Effector memory CD8-positive, alpha-beta T cell (primary cell): Measurements from ENCODE around the gene RPS27.
"Not testable (repeated sequence)": the region's sequence is repeated elsewhere in the genome, so short reads cannot be mapped to it uniquely, and the experiment has no call there.

ENCODE experiments used
- ATAC-seq: fragments of 150-1000 bp; cut with Tn5 transposase; replicated peaks from 2 replicates; pipeline ENCODE4 v1.10.0; 2021; ENCODE audit warnings: mild to moderate bottlenecking, moderate library complexity
- DNase-seq, 3 experiments: peaks; one replicate each; pipeline ENCODE4 v3.0.0; 2021
- H3K27ac Mint-ChIP-seq, 2 donors: one replicate each; pipeline ENCODE4 v1.8.0; 2022; ENCODE audit warnings: mild to moderate bottlenecking in 2 of 2, mixed read lengths in 2 of 2, moderate library complexity in 2 of 2
- H3K27me3 Mint-ChIP-seq, 2 donors: one replicate each; pipeline ENCODE4 v1.8.0; 2022; ENCODE audit warnings: mixed read lengths in 2 of 2
- H3K36me3 Mint-ChIP-seq: one replicate; pipeline ENCODE4 v1.8.0; 2022; ENCODE audit warnings: mild to moderate bottlenecking, moderate library complexity, mixed read lengths; ENCODE audit not compliant: insufficient read depth
- H3K4me1 Mint-ChIP-seq, 2 donors: one replicate each; pipeline ENCODE4 v1.8.0; 2022; ENCODE audit warnings: low read depth in 2 of 2, mixed read lengths in 2 of 2
- H3K4me3 Mint-ChIP-seq, 2 donors: one replicate each; pipeline ENCODE4 v1.8.0; 2022; ENCODE audit warnings: mild to moderate bottlenecking in 2 of 2, mixed read lengths in 2 of 2, moderate library complexity in 2 of 2
- H3K9me3 Mint-ChIP-seq, 2 donors: one replicate each; pipeline ENCODE4 v1.8.0; 2022; ENCODE audit warnings: mixed read lengths in 2 of 2

RPS27 gene

GRCh38 chr1:153967107-153967999 is 23.2 kb upstream of the RPS27 start, which contains the start of gene CREB3L4:
CREB3L4 (plus strand) TSS chr1:153967902; CDS start chr1:153968526, 624 bp downstream.
- H3K27ac Mint-ChIP-seq, result peak within 1 kb of the TSS; percentile 92 to 98
- H3K9me3 Mint-ChIP-seq, result no peaks in the 10 kb centered on the region
- peak; percentile 71 to 77 (median 74) for DNase-seq
- H3K27me3 Mint-ChIP-seq, result no peaks in the 10 kb centered on the region
- peaks cover 37 to 40% of the 10 kb centered on the region in 2 donors for H3K4me1 Mint-ChIP-seq
- H3K4me3 Mint-ChIP-seq, result peak within 1 kb of the TSS; percentile 96 to 99
- peaks cover 8% of the 10 kb centered on the region for H3K36me3 Mint-ChIP-seq
- ATAC-seq, result peak; percentile 87

- no peaks in the 10 kb centered on the region for H3K9me3 Mint-ChIP-seq
- peaks cover 31 to 34% of the 10 kb centered on the region in 2 donors for H3K4me1 Mint-ChIP-seq
- no peaks in the 10 kb centered on the region for H3K27me3 Mint-ChIP-seq
- peaks cover 8% of the 10 kb centered on the region for H3K36me3 Mint-ChIP-seq
- H3K27ac Mint-ChIP-seq, result peak overlapping the region; percentile 92 to 98
- no peak for DNase-seq
- peak overlapping the region; percentile 96 to 99 for H3K4me3 Mint-ChIP-seq
- ATAC-seq, result no peak
Observed at GRCh38 chr1:153968000-153968363, 22.6 kb upstream of the RPS27 start.

GRCh38 chr1:153968408-153968807 is 22.2 kb upstream of the RPS27 start:
- Mint-ChIP-seq H3K9me3 (no peaks in the 10 kb centered on the region), H3K4me3 (peak overlapping the region; percentile 96 to 99), H3K36me3 (peaks cover 8% of the 10 kb centered on the region), H3K27ac (peak overlapping the region in 1 of 2 donors; percentile 98), H3K4me1 (peaks cover 31 to 34% of the 10 kb centered on the region in 2 donors), H3K27me3 (no peaks in the 10 kb centered on the region)
- no peak for DNase-seq
- ATAC-seq, result no peak

GRCh38 chr1:153968972-153969371 is 21.6 kb upstream of the RPS27 start:
- ATAC-seq (no peak), DNase-seq (no peak)
- Mint-ChIP-seq H3K36me3 (peaks cover 11% of the 10 kb centered on the region), H3K27ac (peak overlapping the region in 1 of 2 donors; percentile 98), H3K9me3 (no peaks in the 10 kb centered on the region), H3K27me3 (no peaks in the 10 kb centered on the region), H3K4me1 (peaks cover 26 to 30% of the 10 kb centered on the region in 2 donors), H3K4me3 (peak overlapping the region in 1 of 2 donors; percentile 9)

GRCh38 chr1:153970346-153970745 is 20.2 kb upstream of the RPS27 start:
- Mint-ChIP-seq H3K27ac (no peak overlapping the region), H3K9me3 (no peaks in the 10 kb centered on the region), H3K4me3 (no peak overlapping the region), H3K36me3 (peaks cover 25% of the 10 kb centered on the region), H3K4me1 (peaks cover 24 to 25% of the 10 kb centered on the region in 2 donors), H3K27me3 (no peaks in the 10 kb centered on the region)
- ATAC-seq (no peak), DNase-seq (no peak)

- Mint-ChIP-seq H3K27me3 (no peaks in the 10 kb centered on the region), H3K4me1 (peaks cover 24% of the 10 kb centered on the region in 2 donors), H3K9me3 (no peaks in the 10 kb centered on the region), H3K27ac (peak overlapping the region in 1 of 2 donors; percentile 46), H3K36me3 (peaks cover 35% of the 10 kb centered on the region), H3K4me3 (no peak overlapping the region)
- no peak for ATAC-seq
- no peak for DNase-seq
Observed at GRCh38 chr1:153973071-153973470, 17.5 kb upstream of the RPS27 start.

GRCh38 chr1:153973525-153973924 is 17.0 kb upstream of the RPS27 start:
- no peak overlapping the region for H3K27ac Mint-ChIP-seq
- no peak for DNase-seq
- peaks cover 35% of the 10 kb centered on the region for H3K36me3 Mint-ChIP-seq
- H3K4me3 Mint-ChIP-seq, result no peak overlapping the region
- no peak for ATAC-seq
- H3K4me1 Mint-ChIP-seq, result peaks cover 25 to 28% of the 10 kb centered on the region in 2 donors
- no peaks in the 10 kb centered on the region for H3K27me3 Mint-ChIP-seq
- no peaks in the 10 kb centered on the region for H3K9me3 Mint-ChIP-seq

- H3K36me3 Mint-ChIP-seq, result peaks cover 35% of the 10 kb centered on the region
- H3K27me3 Mint-ChIP-seq, result no peaks in the 10 kb centered on the region
- H3K9me3 Mint-ChIP-seq, result no peaks in the 10 kb centered on the region
- DNase-seq, result no peak
- ATAC-seq, result no peak
- peaks cover 23 to 34% of the 10 kb centered on the region in 2 donors for H3K4me1 Mint-ChIP-seq
- peak overlapping the region; percentile 93 to 95 for H3K4me3 Mint-ChIP-seq
- peak overlapping the region; percentile 89 to 94 for H3K27ac Mint-ChIP-seq
Observed at GRCh38 chr1:153976819-153977249, 13.7 kb upstream of the RPS27 start.

GRCh38 chr1:153977250-153978240 is 13.0 kb upstream of the RPS27 start, which contains the start of gene JTB:
JTB (minus strand) TSS chr1:153977674; CDS start chr1:153977252, 422 bp downstream.
- H3K27me3 Mint-ChIP-seq, result no peaks in the 10 kb centered on the region
- H3K9me3 Mint-ChIP-seq, result no peaks in the 10 kb centered on the region
- ATAC-seq (peak; percentile 97), DNase-seq (peak; percentile 71 to 74 (median 72))
- H3K4me1 Mint-ChIP-seq, result peaks cover 23 to 30% of the 10 kb centered on the region in 2 donors
- H3K36me3 Mint-ChIP-seq, result peaks cover 35% of the 10 kb centered on the region
- peak within 1 kb of the TSS; percentile 89 to 94 for H3K27ac Mint-ChIP-seq
- peak within 1 kb of the TSS; percentile 93 to 95 for H3K4me3 Mint-ChIP-seq

GRCh38 chr1:153978274-153978909 is 12.2 kb upstream of the RPS27 start:
- Mint-ChIP-seq H3K27ac (peak overlapping the region; percentile 89 to 94), H3K4me1 (peaks cover 23 to 30% of the 10 kb centered on the region in 2 donors), H3K36me3 (peaks cover 35% of the 10 kb centered on the region), H3K27me3 (no peaks in the 10 kb centered on the region), H3K9me3 (no peaks in the 10 kb centered on the region), H3K4me3 (peak overlapping the region; percentile 93 to 95)
- ATAC-seq (no peak), DNase-seq (no peak)

- ATAC-seq, H3K27me3 Mint-ChIP-seq, DNase-seq, H3K9me3 Mint-ChIP-seq: not testable (repeated sequence)
- H3K36me3 Mint-ChIP-seq, result peaks cover 30% of the 10 kb centered on the region
- peaks cover 23 to 30% of the 10 kb centered on the region in 2 donors for H3K4me1 Mint-ChIP-seq
- peak overlapping the region; percentile 93 to 95 for H3K4me3 Mint-ChIP-seq
- H3K27ac Mint-ChIP-seq, result peak overlapping the region; percentile 17 to 89
Observed at GRCh38 chr1:153979091-153979490, 11.5 kb upstream of the RPS27 start.

- not testable (repeated sequence) for H3K4me3 Mint-ChIP-seq, H3K27ac Mint-ChIP-seq, H3K36me3 Mint-ChIP-seq, DNase-seq, ATAC-seq, H3K9me3 Mint-ChIP-seq
- Mint-ChIP-seq H3K27me3 (peaks cover 9 to 14% of the 10 kb centered on the region in 2 donors), H3K4me1 (peaks cover 8 to 19% of the 10 kb centered on the region in 2 donors)
Observed at GRCh38 chr1:153981735-153982134, 8.8 kb upstream of the RPS27 start.
